Endometrium (tissue), 2 donors: ENCODE measurements around the gene PELO.
"Not testable (repeated sequence)": the region's sequence is repeated elsewhere in the genome, so short reads cannot be mapped to it uniquely, and the experiment has no call there.

Experiments used
- FAIRE-seq: peaks from 2 replicates; lab custom pipeline; 2012; peaks lifted over from hg19 to GRCh38; lab: Jason Lieb, UNC
- donor health status: control.
- donor health status: control.

The PELO gene

GRCh38 chr5:52787600-52788504, at the start of gene PELO, which contains the start of gene ITGA1:
Gene PELO (plus strand): TSS chr5:52787916. CDS start chr5:52800395, 12,479 bp downstream.
Gene ITGA1 (plus strand): TSS chr5:52787916. CDS start chr5:52788354, 438 bp downstream.
- FAIRE-seq, result no peak

DNA sequence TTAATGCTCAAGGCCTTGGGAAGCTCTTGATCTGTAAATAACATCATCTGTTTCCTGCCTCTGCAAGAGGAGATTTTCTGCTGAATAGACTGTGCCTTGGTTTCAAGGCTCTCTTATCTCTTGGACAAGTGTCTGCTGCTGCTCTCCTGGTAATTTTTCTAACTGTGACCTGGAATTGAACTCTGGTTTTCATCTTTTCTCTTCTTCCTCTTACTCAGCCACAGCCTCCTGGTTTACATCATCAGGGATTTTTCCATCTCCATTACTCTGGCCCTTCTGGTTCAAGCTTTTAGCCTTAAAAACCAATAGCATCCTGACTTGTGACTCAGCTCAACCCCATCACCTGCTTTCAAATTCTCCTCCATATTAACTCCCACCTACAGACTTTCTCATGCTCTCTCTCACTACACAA, 49.6 kb upstream of the PELO start:
- no peak for FAIRE-seq

- FAIRE-seq, result no peak
Measured at GRCh38 chr5:52740007-52740406, 47.7 kb upstream of the PELO start.

DNA sequence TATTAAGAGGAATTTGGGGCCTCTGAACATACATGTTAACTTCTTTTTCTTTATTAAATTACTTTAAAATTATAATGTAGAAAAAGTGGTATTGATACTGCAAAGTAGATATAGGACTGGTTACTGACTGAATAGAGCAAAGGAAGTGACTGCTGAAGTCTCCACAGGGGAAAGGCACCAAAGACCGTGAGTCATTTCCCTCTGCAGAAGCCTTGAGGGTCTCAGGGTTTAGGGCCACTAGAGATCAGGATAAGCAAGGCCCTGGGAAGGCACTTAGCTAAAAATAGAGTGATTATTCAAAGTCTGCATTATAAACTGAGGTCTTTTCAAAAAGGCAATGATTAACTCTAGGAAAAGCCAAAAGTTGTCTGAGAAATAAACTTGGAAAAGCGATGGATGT, 44.7 kb upstream of the PELO start:
- FAIRE-seq, result no peak

DNA sequence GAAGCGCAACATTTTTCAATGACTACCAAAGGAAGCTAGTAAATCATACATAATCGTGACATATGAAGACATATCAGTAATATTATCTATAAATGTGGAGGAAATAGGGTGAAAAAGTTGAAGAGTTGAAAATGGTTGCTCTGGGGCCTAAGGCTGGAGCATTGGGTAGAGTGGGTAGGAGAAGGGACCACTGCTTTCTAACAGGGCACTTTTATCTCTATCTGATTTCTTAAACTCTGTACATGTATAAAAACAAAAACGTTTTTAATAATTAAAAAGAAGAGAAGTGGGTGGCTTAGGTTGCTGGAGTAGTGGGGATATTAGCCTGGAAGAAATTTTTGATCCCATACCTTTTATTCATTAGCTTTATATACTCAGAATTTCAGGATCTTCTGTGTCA, 44.2 kb upstream of the PELO start:
- FAIRE-seq, result no peak

GRCh38 chr5:52743970-52744369, 43.7 kb upstream of the PELO start:
- no peak for FAIRE-seq

- not testable (repeated sequence) for FAIRE-seq
Measured at GRCh38 chr5:52744867-52745458, 42.8 kb upstream of the PELO start.

- FAIRE-seq, result no peak
Measured at GRCh38 chr5:52746539-52746938, 41.2 kb upstream of the PELO start.

- FAIRE-seq, result no peak
Measured at GRCh38 chr5:52748590-52748989, 39.1 kb upstream of the PELO start.

DNA sequence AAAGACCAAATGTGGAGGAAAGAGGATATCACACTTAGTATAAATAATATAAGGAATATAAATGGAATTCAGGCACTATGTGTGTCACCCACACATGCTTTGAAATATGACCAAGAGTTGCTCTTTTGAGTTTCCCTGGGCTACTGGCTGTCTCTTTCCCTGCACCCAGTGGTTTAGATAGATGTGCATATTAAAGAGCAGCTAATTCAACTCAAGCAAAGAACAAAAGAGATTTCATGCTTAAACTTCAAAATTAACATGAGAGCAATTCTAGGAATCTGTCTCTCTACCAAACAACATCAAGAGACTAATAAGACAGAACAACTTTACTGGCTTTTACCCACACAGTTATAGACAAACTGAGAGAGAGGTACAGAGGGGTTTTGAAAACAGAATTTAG, 38.0 kb upstream of the PELO start:
- FAIRE-seq, result no peak

GRCh38 chr5:52751137-52751536, 36.6 kb upstream of the PELO start:
- FAIRE-seq, result no peak

GRCh38 chr5:52754051-52754450, 33.7 kb upstream of the PELO start:
- no peak for FAIRE-seq

DNA sequence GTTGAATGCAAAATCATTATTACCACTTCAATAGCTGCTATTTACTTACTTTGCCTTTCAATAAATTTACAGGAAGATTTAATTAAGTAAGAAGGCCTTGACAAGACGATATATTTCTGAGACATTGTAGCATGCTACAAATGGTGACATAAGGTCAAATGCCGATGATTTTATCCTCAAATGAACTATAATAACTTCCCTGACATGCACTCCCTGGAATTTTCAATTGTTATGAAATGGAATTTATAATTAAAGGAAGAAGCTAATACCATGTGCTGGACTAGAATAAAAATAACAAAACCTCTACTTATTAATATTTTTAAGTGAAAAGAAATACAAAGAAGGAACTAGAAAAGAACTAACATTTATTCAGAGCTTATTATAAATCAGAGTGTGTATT, 30.2 kb upstream of the PELO start:
- FAIRE-seq, result peak; percentile 41

DNA sequence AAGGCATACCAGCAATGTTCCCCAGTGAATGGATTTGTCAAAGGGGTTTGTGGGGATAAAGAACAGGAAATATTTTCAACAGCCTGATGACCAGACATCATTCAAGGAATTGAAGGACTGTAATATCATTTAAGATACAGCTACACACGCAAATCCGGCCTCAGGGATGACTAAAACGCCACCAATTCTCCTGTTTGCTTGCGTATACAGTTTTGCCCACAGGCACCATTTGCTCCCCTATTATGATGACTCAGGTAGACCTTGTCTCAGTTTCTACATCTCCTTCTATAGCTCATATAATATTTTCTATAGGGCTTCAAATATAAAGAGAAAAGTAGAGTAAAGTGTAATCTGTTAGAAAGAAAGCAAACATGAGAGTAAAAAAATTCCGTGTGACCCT, 29.7 kb upstream of the PELO start:
- FAIRE-seq, result no peak

DNA sequence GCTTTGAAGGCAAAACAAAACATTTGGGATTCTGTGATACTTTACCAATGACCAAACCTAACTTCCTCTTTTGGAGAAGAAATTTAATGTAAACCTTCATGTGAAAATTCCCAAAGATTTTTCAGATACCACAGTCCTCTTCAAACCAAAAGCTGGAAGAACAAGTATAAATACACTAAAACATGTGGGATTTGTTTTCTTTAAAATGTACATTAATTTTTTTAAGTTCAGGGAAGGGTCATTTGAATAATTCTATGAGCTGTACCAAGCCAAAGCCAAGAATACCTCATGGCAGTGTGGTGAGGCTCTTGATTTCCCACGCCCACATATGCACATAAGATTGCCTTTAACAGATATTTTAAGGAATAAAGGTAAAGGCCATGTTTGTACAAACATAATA, 28.4 kb upstream of the PELO start:
- no peak for FAIRE-seq

GRCh38 chr5:52760695-52761366, 26.9 kb upstream of the PELO start:
- FAIRE-seq, result no peak

DNA sequence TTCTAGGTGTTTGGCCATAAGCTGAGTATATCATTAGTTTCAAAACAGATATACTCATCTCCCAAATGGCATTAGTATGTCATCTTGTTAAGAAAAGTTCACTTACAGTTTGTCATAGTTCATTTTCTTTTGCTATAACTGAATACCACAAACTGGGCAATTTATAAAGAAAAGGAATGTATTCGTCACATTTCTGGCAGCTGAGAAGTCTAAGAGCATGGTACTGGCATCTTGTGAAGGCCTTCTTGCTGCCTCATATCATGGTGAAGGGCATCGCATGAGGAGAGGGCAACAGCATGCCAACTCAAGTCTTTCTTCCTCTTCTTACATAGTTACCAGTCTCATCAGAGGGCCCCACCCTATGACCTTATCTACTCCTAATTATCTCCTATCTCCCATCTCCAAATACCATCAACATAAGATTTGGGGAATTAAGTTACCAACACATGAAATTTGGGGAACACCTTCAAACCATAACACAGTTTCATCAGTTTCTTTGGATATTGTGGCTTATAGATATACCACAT, 20.4 kb upstream of the PELO start:
- no peak for FAIRE-seq

- no peak for FAIRE-seq
Measured at GRCh38 chr5:52767766-52768480, 19.8 kb upstream of the PELO start.

GRCh38 chr5:52769061-52769460, 18.7 kb upstream of the PELO start:
- FAIRE-seq, result no peak

GRCh38 chr5:52770287-52770939, 17.3 kb upstream of the PELO start:
- FAIRE-seq, result no peak

DNA sequence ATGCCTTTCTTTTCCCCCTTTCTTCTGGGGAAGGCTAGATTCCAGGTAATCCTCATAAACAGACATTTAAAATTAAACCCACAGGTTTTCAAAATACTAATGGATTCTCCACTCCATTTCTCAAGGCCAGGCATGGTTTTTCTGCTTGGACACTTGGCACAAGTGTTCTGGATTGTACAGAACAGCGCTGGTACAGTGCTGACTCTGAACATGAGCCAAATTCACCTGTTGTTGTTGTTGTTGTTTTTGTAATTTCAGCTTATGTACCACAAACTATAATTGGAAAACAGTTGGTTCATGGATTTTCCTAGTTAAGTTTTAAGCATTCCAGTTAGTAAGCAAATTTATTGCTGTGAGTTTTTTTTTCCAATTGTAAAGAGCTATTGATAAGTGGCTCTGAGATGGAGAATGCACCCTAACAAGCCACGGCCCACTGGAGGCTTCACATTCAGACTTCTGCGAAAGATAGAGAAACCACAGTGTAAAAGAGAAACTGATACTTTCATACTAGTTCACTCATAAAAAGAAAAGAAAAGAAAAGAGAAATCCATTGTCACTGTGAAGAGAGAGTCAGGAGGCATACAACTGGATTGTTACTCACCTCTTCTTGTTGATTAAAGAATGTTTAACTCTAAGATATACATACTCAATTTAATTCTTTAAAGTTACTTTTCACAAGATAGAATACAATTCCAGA, 16.2 kb upstream of the PELO start:
- FAIRE-seq, result no peak
